Measurements from ENCODE around the gene PARD3B.

- TF ChIP-seq CTCF (IDR thresholded peaks at IDR 0.05) (no peak), POLR2A (IDR thresholded peaks at IDR 0.05) (no peak)
These were observed 1112.3 kb downstream of the PARD3B start for GRCh38 chr2:205657579-205657978.
